SK-N-SH treated with all-trans-retinoic acid at 6 μM for 48 hours (cell line): ENCODE results near the gene PRIMPOL.

ENCODE experiments used
- ATAC-seq: fragments of 200-7000 bp; cut with Tn5 transposase; 3 replicates; pipeline ENCODE4 v1.9.1; 2020; ENCODE audit warnings: mild to moderate bottlenecking, moderate library complexity
- ARNTL ChIP-seq: fragments of 450-650 bp; formaldehyde crosslinking; IDR thresholded peaks from 2 replicates; pipeline ENCODE4 v1.5.0; 2020; ENCODE audit warnings: low read depth, mild to moderate bottlenecking, moderate library complexity, borderline replicate concordance
- BACH2 ChIP-seq: fragments of 250-450 bp; sonication (Bioruptor Pico); IDR thresholded peaks from 2 replicates; pipeline ENCODE4 v1.9.0; 2021; ENCODE audit warnings: mild to moderate bottlenecking, borderline replicate concordance
- CREB5 ChIP-seq: fragments of 250-450 bp; sonication (Bioruptor Pico); IDR thresholded peaks from 2 replicates; pipeline ENCODE4 v1.5.1; 2020; ENCODE audit warnings: low read depth, mild to moderate bottlenecking, moderate library complexity
- CSDC2 ChIP-seq: fragments of 250-450 bp; sonication (Bioruptor Pico); IDR thresholded peaks from 2 replicates; pipeline ENCODE4 v1.5.0; 2020; ENCODE audit warnings: mild to moderate bottlenecking, moderate library complexity
- CSRNP3 ChIP-seq: fragments of 250-450 bp; sonication (Bioruptor Pico); IDR thresholded peaks from 2 replicates; pipeline ENCODE4 v1.5.1; 2021; ENCODE audit warnings: mild to moderate bottlenecking, moderate library complexity
- ESRRG ChIP-seq: fragments of 250-450 bp; sonication (Bioruptor Pico); IDR thresholded peaks from 2 replicates; pipeline ENCODE4 v1.6.1; 2021; ENCODE audit warnings: mild to moderate bottlenecking
- GLIS3 ChIP-seq: fragments of 250-450 bp; sonication (Bioruptor Pico); IDR thresholded peaks from 2 replicates; pipeline ENCODE4 v1.5.0; 2020; ENCODE audit warnings: mild to moderate bottlenecking, moderate library complexity
- ISL1 ChIP-seq: fragments of 250-450 bp; sonication (Bioruptor Pico); IDR thresholded peaks from 2 replicates; pipeline ENCODE4 v2.1.2; 2022; ENCODE audit warnings: mild to moderate bottlenecking, moderate library complexity
- OSR1 ChIP-seq: fragments of 250-450 bp; sonication (Bioruptor Pico); IDR thresholded peaks from 2 replicates; pipeline ENCODE4 v1.8.0; 2022; ENCODE audit warnings: moderate library complexity, mild to moderate bottlenecking, inconsistent platforms
- PPARA ChIP-seq: fragments of 250-450 bp; sonication (Bioruptor Pico); IDR thresholded peaks from 2 replicates; pipeline ENCODE4 v1.5.0; 2020; ENCODE audit warnings: mild to moderate bottlenecking, borderline replicate concordance
- RARB ChIP-seq: fragments of 250-450 bp; sonication (Bioruptor Pico); IDR thresholded peaks from 2 replicates; pipeline ENCODE4 v1.8.0; 2021; ENCODE audit warnings: mild to moderate bottlenecking, moderate library complexity
- SNAI2 ChIP-seq: fragments of 250-450 bp; sonication (Bioruptor Pico); IDR thresholded peaks from 2 replicates; pipeline ENCODE4 v1.5.0; 2020; ENCODE audit warnings: mild to moderate bottlenecking, moderate library complexity
- TCF4 ChIP-seq: fragments of 250-450 bp; sonication (Bioruptor Pico); IDR thresholded peaks from 2 replicates; pipeline ENCODE4 v1.8.0; 2021; ENCODE audit warnings: mild to moderate bottlenecking, moderate library complexity, borderline replicate concordance
- TSHZ2 ChIP-seq: fragments of 250-450 bp; sonication (Bioruptor Pico); IDR thresholded peaks from 2 replicates; pipeline ENCODE4 v1.5.0; 2020; ENCODE audit warnings: mild to moderate bottlenecking, moderate library complexity
- ZC3H10 ChIP-seq: fragments of 250-450 bp; sonication (Bioruptor Pico); IDR thresholded peaks from 2 replicates; pipeline ENCODE4 v1.5.1; 2021; ENCODE audit warnings: mild to moderate bottlenecking, moderate library complexity
- ZFP3 ChIP-seq: fragments of 250-450 bp; sonication (Bioruptor Pico); IDR thresholded peaks from 2 replicates; pipeline ENCODE4 v1.5.0; 2020; ENCODE audit warnings: mild to moderate bottlenecking, moderate library complexity
- ZNF565 ChIP-seq: fragments of 450-650 bp; formaldehyde crosslinking; conservative IDR thresholded peaks from 2 replicates; pipeline ENCODE4 v1.5.0; 2020; ENCODE audit warnings: low read depth, mild to moderate bottlenecking, moderate library complexity
- ZNF70 ChIP-seq: fragments of 450-650 bp; formaldehyde crosslinking; IDR thresholded peaks from 2 replicates; pipeline ENCODE4 v1.5.0; 2020; ENCODE audit warnings: mild to moderate bottlenecking, moderate library complexity
- ZNF8 ChIP-seq: fragments of 450-650 bp; formaldehyde crosslinking; IDR thresholded peaks from 2 replicates; pipeline ENCODE4 v1.5.0; 2020; ENCODE audit warnings: mild to moderate bottlenecking, moderate library complexity
- TF ChIP-seq, protein P1 (sequence below): fragments of 250-450 bp; sonication (Bioruptor Pico); IDR thresholded peaks from 2 replicates; pipeline ENCODE4 v1.8.0; 2021; ENCODE audit warnings: low read depth, mild to moderate bottlenecking, moderate library complexity, borderline replicate concordance
- TF ChIP-seq, protein P2 (sequence below): fragments of 250-450 bp; sonication (Bioruptor Pico); IDR thresholded peaks from 2 replicates; pipeline ENCODE4 v1.8.0; 2020; ENCODE audit warnings: mild to moderate bottlenecking, moderate library complexity, borderline replicate concordance

PRIMPOL gene

DNA sequence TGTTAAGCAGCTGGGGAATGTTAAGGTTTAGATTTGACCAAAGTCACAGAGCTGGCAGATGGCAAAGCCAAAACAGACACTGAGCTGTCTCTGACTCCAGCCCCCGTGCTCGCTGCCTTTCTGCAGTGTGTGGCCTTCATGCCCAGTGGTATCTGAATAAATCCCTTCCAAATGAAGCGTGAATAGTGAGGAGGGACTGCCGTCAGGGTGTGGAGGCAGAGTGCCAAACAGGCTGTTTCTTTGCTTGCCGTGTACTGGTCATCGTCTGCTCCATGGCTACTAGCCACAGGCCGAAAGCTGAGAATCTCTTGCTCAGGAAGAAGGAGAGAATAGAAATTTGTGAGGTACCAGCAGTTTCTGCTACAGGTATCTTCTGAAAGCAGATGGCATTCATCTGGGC, 19.7 kb downstream of the PRIMPOL start:
- no peak for ATAC-seq
- no peak for TF ChIP-seq CREB5 (CRISPR knock-in tag)
- TF ChIP-seq OSR1 (CRISPR knock-in tag), result no peak
- TF ChIP-seq CSRNP3, result no peak
- TF ChIP-seq CSDC2 (CRISPR knock-in tag), result no peak
- TF ChIP-seq, protein P1, sequence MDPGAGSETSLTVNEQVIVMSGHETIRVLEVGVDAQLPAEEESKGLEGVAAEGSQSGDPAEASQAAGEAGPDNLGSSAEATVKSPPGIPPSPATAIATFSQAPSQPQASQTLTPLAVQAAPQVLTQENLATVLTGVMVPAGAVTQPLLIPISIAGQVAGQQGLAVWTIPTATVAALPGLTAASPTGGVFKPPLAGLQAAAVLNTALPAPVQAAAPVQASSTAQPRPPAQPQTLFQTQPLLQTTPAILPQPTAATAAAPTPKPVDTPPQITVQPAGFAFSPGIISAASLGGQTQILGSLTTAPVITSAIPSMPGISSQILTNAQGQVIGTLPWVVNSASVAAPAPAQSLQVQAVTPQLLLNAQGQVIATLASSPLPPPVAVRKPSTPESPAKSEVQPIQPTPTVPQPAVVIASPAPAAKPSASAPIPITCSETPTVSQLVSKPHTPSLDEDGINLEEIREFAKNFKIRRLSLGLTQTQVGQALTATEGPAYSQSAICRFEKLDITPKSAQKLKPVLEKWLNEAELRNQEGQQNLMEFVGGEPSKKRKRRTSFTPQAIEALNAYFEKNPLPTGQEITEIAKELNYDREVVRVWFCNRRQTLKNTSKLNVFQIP (CRISPR knock-in tag), result no peak
- TF ChIP-seq ZNF565 (CRISPR knock-in tag), result no peak
- TF ChIP-seq SNAI2 (CRISPR knock-in tag), result no peak
- no peak for TF ChIP-seq ARNTL (CRISPR knock-in tag)
- no peak for TF ChIP-seq PPARA
- no peak for TF ChIP-seq ISL1
- TF ChIP-seq ZFP3 (CRISPR knock-in tag), result no peak
- no peak for TF ChIP-seq ZNF8 (CRISPR knock-in tag)
- no peak for TF ChIP-seq BACH2 (CRISPR knock-in tag)
- no peak for TF ChIP-seq ZC3H10 (CRISPR knock-in tag)
- no peak for TF ChIP-seq ZNF70
- TF ChIP-seq RARB (CRISPR knock-in tag), result no peak
- TF ChIP-seq ESRRG (CRISPR knock-in tag), result no peak

DNA sequence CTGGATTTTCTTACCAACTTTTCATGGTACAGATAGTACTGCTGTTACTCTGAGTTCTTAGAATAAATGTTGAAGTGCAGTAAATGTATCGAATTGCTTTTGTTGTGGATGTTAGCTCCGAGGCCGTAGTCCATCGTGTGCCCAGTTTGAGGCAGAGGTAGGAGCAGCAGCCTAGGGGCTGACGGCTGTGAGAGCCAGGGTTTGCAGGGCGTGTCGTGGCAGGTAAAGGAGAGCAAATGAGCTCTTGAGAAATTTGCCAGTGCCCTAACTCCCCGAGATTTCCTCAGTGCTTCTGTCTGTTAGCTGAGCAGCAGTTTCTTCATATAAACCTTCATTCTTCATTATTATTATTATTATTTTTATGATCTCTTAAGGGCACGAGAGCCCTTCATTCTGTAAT, 21.6 kb downstream of the PRIMPOL start:
- ATAC-seq, result no peak
- TF ChIP-seq GLIS3 (no peak), ARNTL (CRISPR knock-in tag) (no peak), ZC3H10 (CRISPR knock-in tag) (no peak), SNAI2 (CRISPR knock-in tag) (no peak), OSR1 (CRISPR knock-in tag) (no peak), ZFP3 (CRISPR knock-in tag) (no peak), TCF4 (CRISPR knock-in tag) (no peak), ZNF8 (CRISPR knock-in tag) (no peak), PPARA (no peak), ESRRG (CRISPR knock-in tag) (no peak), TSHZ2 (no peak)
- TF ChIP-seq, protein P1 (CRISPR knock-in tag), result no peak

DNA sequence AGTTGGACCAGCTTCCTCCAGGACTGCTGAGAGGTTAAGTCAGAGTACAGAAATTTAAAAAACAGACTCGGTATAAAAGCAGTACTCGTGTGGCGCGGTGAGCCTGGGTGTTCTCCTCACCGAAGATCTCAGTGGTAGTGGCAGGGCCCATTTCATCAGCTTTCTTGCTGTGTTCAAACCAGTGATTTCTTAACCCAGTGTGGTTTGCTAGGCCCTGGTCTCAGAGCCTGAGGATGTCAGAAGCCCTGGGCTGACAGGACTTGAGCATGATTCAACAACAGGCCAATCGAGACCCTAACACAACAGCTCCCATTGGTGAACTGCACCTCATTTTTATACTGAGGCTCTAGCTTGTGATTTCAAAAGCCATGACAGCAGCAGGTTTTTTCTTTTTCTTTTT, 23.2 kb downstream of the PRIMPOL start:
- no peak for ATAC-seq
- no peak for TF ChIP-seq RARB (CRISPR knock-in tag)
- TF ChIP-seq, protein P2, sequence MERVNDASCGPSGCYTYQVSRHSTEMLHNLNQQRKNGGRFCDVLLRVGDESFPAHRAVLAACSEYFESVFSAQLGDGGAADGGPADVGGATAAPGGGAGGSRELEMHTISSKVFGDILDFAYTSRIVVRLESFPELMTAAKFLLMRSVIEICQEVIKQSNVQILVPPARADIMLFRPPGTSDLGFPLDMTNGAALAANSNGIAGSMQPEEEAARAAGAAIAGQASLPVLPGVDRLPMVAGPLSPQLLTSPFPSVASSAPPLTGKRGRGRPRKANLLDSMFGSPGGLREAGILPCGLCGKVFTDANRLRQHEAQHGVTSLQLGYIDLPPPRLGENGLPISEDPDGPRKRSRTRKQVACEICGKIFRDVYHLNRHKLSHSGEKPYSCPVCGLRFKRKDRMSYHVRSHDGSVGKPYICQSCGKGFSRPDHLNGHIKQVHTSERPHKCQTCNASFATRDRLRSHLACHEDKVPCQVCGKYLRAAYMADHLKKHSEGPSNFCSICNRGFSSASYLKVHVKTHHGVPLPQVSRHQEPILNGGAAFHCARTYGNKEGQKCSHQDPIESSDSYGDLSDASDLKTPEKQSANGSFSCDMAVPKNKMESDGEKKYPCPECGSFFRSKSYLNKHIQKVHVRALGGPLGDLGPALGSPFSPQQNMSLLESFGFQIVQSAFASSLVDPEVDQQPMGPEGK (CRISPR knock-in tag), result no peak
